GM12878 (cell line): Measurements from ENCODE around the gene ZNF408. TPM values are rescaled to one million over a fixed set of nuclear protein-coding genes. Genes with fewer than 3 reads are reported as not detected.

Experiments used
- microRNA-seq: library from miRNA; unstranded; fragments of <30 nt; microRNA quantifications from one replicate; pipeline ENCODE4, GENCODE V29; 2018
- polyA plus RNA-seq, 11 experiments: library from polyadenylated mRNA; depleted of rRNA in 4 of 11; unstranded in 6 of 11; stranded (reverse) in 5 of 11; fragments of >200 nt; fragmentation: Nextera tagmentation in 4 of 11; fragmentation: Illumina TruSeq in 1 of 11; extraction: Ambion mirVana in 4 of 11; extraction: Trizol in 1 of 11; gene quantifications; 1 replicate in 1 of 11; 2 replicates in 10 of 11; pipeline versions ENCODE4 v1.2.1 to v1.2.3, GENCODE V29; 2011 to 2016; ENCODE audit warnings: inconsistent platforms in 2 of 11, missing spikeins in 2 of 11, low read depth in 1 of 11
- small RNA-seq: library from RNA; depleted of rRNA; stranded (forward); fragments of <200 nt; gene quantifications from one replicate; pipeline ENCODE3, GENCODE V24; 2014
- total RNA-seq, 4 experiments: library from RNA; depleted of rRNA in 3 of 4; stranded (reverse); fragments of >200 nt in 3 of 4; fragmentation: Illumina TruSeq in 1 of 4; extraction: Trizol in 1 of 4; gene quantifications; 2 replicates each; pipeline versions ENCODE4 v1.2.1 to v1.2.3, GENCODE V29; 2013 to 2021

The ZNF408 gene
- total and polyA plus RNA-seq, 10 of the 15 experiments (the other 5 are each of a cell fraction or from before 2014, with no cell fraction given), result 0.19 to 11.3 (median 7.2) TPM

Small RNA genes within 50 kb of the gene (microRNA-seq; reads per million reads assigned to microRNA genes)
- 15.2 reads per million, percentile 51 among the genes with 10 or more reads in this experiment for gene MIR5582

Small RNA genes within 50 kb of the gene (small RNA-seq; reads per million reads assigned to genes)
- gene MIR5582, result 0.39 reads per million, percentile 3 among the genes with 10 or more reads in this experiment

Other genes starting within 250 kb of the ZNF408 start
Only the 7 nearest of the 8 such genes appear.
- 22.1 and 23.1 TPM in 2 replicates for gene AMBRA1, start 107.0 kb upstream of the ZNF408 start, total RNA-seq (2014; rRNA removed)
- 11.3 and 12.7 TPM in 2 replicates for gene AMBRA1, start 107.0 kb upstream of the ZNF408 start, total RNA-seq (2014; rRNA removed; fragmentation: Illumina TruSeq; extraction: Trizol)
- 30.5 and 34.3 TPM in 2 replicates for gene AMBRA1, start 107.0 kb upstream of the ZNF408 start, total RNA-seq (2021)
- gene AMBRA1, start 107.0 kb upstream of the ZNF408 start, polyA plus RNA-seq (2011; rRNA removed), result 5.8 and 15.6 TPM in 2 replicates
- gene AMBRA1, start 107.0 kb upstream of the ZNF408 start, polyA plus RNA-seq (2014; fragmentation: Illumina TruSeq; extraction: Trizol), result 12.3 and 15.1 TPM in 2 replicates
- under 1 TPM; 0.57 to 0.58 TPM for gene AMBRA1, start 107.0 kb upstream of the ZNF408 start, polyA plus RNA-seq (2014; fragmentation: Nextera tagmentation; extraction: Ambion mirVana)
- gene AMBRA1, start 107.0 kb upstream of the ZNF408 start, polyA plus RNA-seq (2014; rRNA removed), result 14.7 and 15.6 TPM in 2 replicates
- 10 to 100 TPM; 12.4 to 12.5 TPM for gene AMBRA1, start 107.0 kb upstream of the ZNF408 start, polyA plus RNA-seq (2016; fragmentation: Nextera tagmentation; extraction: Ambion mirVana)
- gene HARBI1, start 83.8 kb upstream of the ZNF408 start, total RNA-seq (2014; rRNA removed), result 4.4 and 7.4 TPM in 2 replicates
- 4.3 and 5.0 TPM in 2 replicates for gene HARBI1, start 83.8 kb upstream of the ZNF408 start, total RNA-seq (2014; rRNA removed; fragmentation: Illumina TruSeq; extraction: Trizol)
- gene HARBI1, start 83.8 kb upstream of the ZNF408 start, total RNA-seq (2021), result 4.4 and 4.8 TPM in 2 replicates
- 3.5 and 3.6 TPM in 2 replicates for gene HARBI1, start 83.8 kb upstream of the ZNF408 start, polyA plus RNA-seq (2011; rRNA removed)
- 4.2 and 5.2 TPM in 2 replicates for gene HARBI1, start 83.8 kb upstream of the ZNF408 start, polyA plus RNA-seq (2014; fragmentation: Illumina TruSeq; extraction: Trizol)
- 1 to 10 TPM; 5.1 to 7.5 TPM for gene HARBI1, start 83.8 kb upstream of the ZNF408 start, polyA plus RNA-seq (2014; fragmentation: Nextera tagmentation; extraction: Ambion mirVana)
- gene HARBI1, start 83.8 kb upstream of the ZNF408 start, polyA plus RNA-seq (2014; rRNA removed), result 4.0 and 5.3 TPM in 2 replicates
- gene HARBI1, start 83.8 kb upstream of the ZNF408 start, polyA plus RNA-seq (2016; fragmentation: Nextera tagmentation; extraction: Ambion mirVana), result 1 to 10 TPM; 8.2 to 8.4 TPM
- gene ATG13, start 83.5 kb upstream of the ZNF408 start, total RNA-seq (2014; rRNA removed), result 41.0 and 61.6 TPM in 2 replicates
- 22.9 and 27.8 TPM in 2 replicates for gene ATG13, start 83.5 kb upstream of the ZNF408 start, total RNA-seq (2014; rRNA removed; fragmentation: Illumina TruSeq; extraction: Trizol)
- 56.1 and 58.3 TPM in 2 replicates for gene ATG13, start 83.5 kb upstream of the ZNF408 start, total RNA-seq (2021)
- gene ATG13, start 83.5 kb upstream of the ZNF408 start, polyA plus RNA-seq (2011; rRNA removed), result 40.5 and 48.1 TPM in 2 replicates
- gene ATG13, start 83.5 kb upstream of the ZNF408 start, polyA plus RNA-seq (2014; fragmentation: Illumina TruSeq; extraction: Trizol), result 33.8 and 42.9 TPM in 2 replicates
- gene ATG13, start 83.5 kb upstream of the ZNF408 start, polyA plus RNA-seq (2014; fragmentation: Nextera tagmentation; extraction: Ambion mirVana), result 10 to 100 TPM; 10.9 to 13.6 TPM
- gene ATG13, start 83.5 kb upstream of the ZNF408 start, polyA plus RNA-seq (2014; rRNA removed), result 57.0 and 68.3 TPM in 2 replicates
- 10 to 100 TPM; 53.6 to 57.6 TPM for gene ATG13, start 83.5 kb upstream of the ZNF408 start, polyA plus RNA-seq (2016; fragmentation: Nextera tagmentation; extraction: Ambion mirVana)
- 15.2 and 18.2 TPM in 2 replicates for gene ARHGAP1, start 412 bp upstream of the ZNF408 start, total RNA-seq (2014; rRNA removed)
- 11.4 and 13.8 TPM in 2 replicates for gene ARHGAP1, start 412 bp upstream of the ZNF408 start, total RNA-seq (2014; rRNA removed; fragmentation: Illumina TruSeq; extraction: Trizol)
- 43.4 and 45.5 TPM in 2 replicates for gene ARHGAP1, start 412 bp upstream of the ZNF408 start, total RNA-seq (2021)
- gene ARHGAP1, start 412 bp upstream of the ZNF408 start, polyA plus RNA-seq (2011; rRNA removed), result 5.8 and 17.6 TPM in 2 replicates
- 17.1 and 32.2 TPM in 2 replicates for gene ARHGAP1, start 412 bp upstream of the ZNF408 start, polyA plus RNA-seq (2014; fragmentation: Illumina TruSeq; extraction: Trizol)
- 1 to 10 TPM; 4.3 to 9.4 TPM for gene ARHGAP1, start 412 bp upstream of the ZNF408 start, polyA plus RNA-seq (2014; fragmentation: Nextera tagmentation; extraction: Ambion mirVana)
- gene ARHGAP1, start 412 bp upstream of the ZNF408 start, polyA plus RNA-seq (2014; rRNA removed), result 28.1 and 32.7 TPM in 2 replicates
- gene ARHGAP1, start 412 bp upstream of the ZNF408 start, polyA plus RNA-seq (2016; fragmentation: Nextera tagmentation; extraction: Ambion mirVana), result 10 to 100 TPM; 32.6 to 36.6 TPM
- 0.23 TPM in 1 of 2 replicates, not detected in the other for gene F2, start 18.2 kb downstream of the ZNF408 start, total RNA-seq (2014; rRNA removed)
- not detected in 2 replicates for gene F2, start 18.2 kb downstream of the ZNF408 start, total RNA-seq (2014; rRNA removed; fragmentation: Illumina TruSeq; extraction: Trizol)
- 0.32 and 0.72 TPM in 2 replicates for gene F2, start 18.2 kb downstream of the ZNF408 start, total RNA-seq (2021)
- not detected in 2 replicates for gene F2, start 18.2 kb downstream of the ZNF408 start, polyA plus RNA-seq (2011; rRNA removed)
- not detected in 2 replicates for gene F2, start 18.2 kb downstream of the ZNF408 start, polyA plus RNA-seq (2014; fragmentation: Illumina TruSeq; extraction: Trizol)
- not detected for gene F2, start 18.2 kb downstream of the ZNF408 start, polyA plus RNA-seq (2014; fragmentation: Nextera tagmentation; extraction: Ambion mirVana)
- not detected in 2 replicates for gene F2, start 18.2 kb downstream of the ZNF408 start, polyA plus RNA-seq (2014; rRNA removed)
- gene F2, start 18.2 kb downstream of the ZNF408 start, polyA plus RNA-seq (2016; fragmentation: Nextera tagmentation; extraction: Ambion mirVana), result not detected
- 76.1 and 83.4 TPM in 2 replicates for gene CKAP5, start 145.2 kb downstream of the ZNF408 start, total RNA-seq (2014; rRNA removed)
- 98.8 and 103 TPM in 2 replicates for gene CKAP5, start 145.2 kb downstream of the ZNF408 start, total RNA-seq (2014; rRNA removed; fragmentation: Illumina TruSeq; extraction: Trizol)
- 106 and 121 TPM in 2 replicates for gene CKAP5, start 145.2 kb downstream of the ZNF408 start, total RNA-seq (2021)
- 127 and 161 TPM in 2 replicates for gene CKAP5, start 145.2 kb downstream of the ZNF408 start, polyA plus RNA-seq (2011; rRNA removed)
- gene CKAP5, start 145.2 kb downstream of the ZNF408 start, polyA plus RNA-seq (2014; fragmentation: Illumina TruSeq; extraction: Trizol), result 92.1 and 116 TPM in 2 replicates
- gene CKAP5, start 145.2 kb downstream of the ZNF408 start, polyA plus RNA-seq (2014; fragmentation: Nextera tagmentation; extraction: Ambion mirVana), result 10 to 100 TPM; 20.1 to 37.5 TPM
- gene CKAP5, start 145.2 kb downstream of the ZNF408 start, polyA plus RNA-seq (2014; rRNA removed), result 64.1 and 66.8 TPM in 2 replicates
- 10 to 100 TPM; 62.2 to 76.3 TPM for gene CKAP5, start 145.2 kb downstream of the ZNF408 start, polyA plus RNA-seq (2016; fragmentation: Nextera tagmentation; extraction: Ambion mirVana)
- under 0.01 TPM in 1 of 2 replicates, not detected in the other for gene LRP4, start 217.5 kb downstream of the ZNF408 start, total RNA-seq (2014; rRNA removed)
- 0.04 and 0.05 TPM in 2 replicates for gene LRP4, start 217.5 kb downstream of the ZNF408 start, total RNA-seq (2014; rRNA removed; fragmentation: Illumina TruSeq; extraction: Trizol)
- 0.21 TPM in 1 of 2 replicates, not detected in the other for gene LRP4, start 217.5 kb downstream of the ZNF408 start, total RNA-seq (2021)
- gene LRP4, start 217.5 kb downstream of the ZNF408 start, polyA plus RNA-seq (2011; rRNA removed), result not detected in 2 replicates
- 0.06 TPM in 1 of 2 replicates, not detected in the other for gene LRP4, start 217.5 kb downstream of the ZNF408 start, polyA plus RNA-seq (2014; fragmentation: Illumina TruSeq; extraction: Trizol)
- not detected for gene LRP4, start 217.5 kb downstream of the ZNF408 start, polyA plus RNA-seq (2014; fragmentation: Nextera tagmentation; extraction: Ambion mirVana)
- gene LRP4, start 217.5 kb downstream of the ZNF408 start, polyA plus RNA-seq (2014; rRNA removed), result 0.01 and 0.03 TPM in 2 replicates
- not detected for gene LRP4, start 217.5 kb downstream of the ZNF408 start, polyA plus RNA-seq (2016; fragmentation: Nextera tagmentation; extraction: Ambion mirVana)